SJSA1 (cell line): ENCODE measurements around the gene PTPRU. TPM values are rescaled to one million over a fixed set of nuclear protein-coding genes. Genes with fewer than 3 reads are reported as not detected.

Source experiments
- DNase-seq, 2 experiments: peaks; one replicate each; pipeline ENCODE4 v3.0.0-alpha.2; 2015 to 2020; ENCODE audit warnings: low spot score in 2 of 2, low read depth in 1 of 2
- H3K27ac ChIP-seq: fragments of 250-450 bp; sonication (Bioruptor Pico); 2 replicates; pipeline ENCODE4 v1.5.1; 2020; ENCODE audit warnings: mild to moderate bottlenecking, moderate library complexity
- H3K27me3 ChIP-seq: fragments of 250-450 bp; sonication (Bioruptor Pico); replicated peaks from 2 replicates; pipeline ENCODE4 v1.5.1; 2020; ENCODE audit warnings: mild to moderate bottlenecking, moderate library complexity
- H3K36me3 ChIP-seq: fragments of 250-450 bp; sonication (Bioruptor Pico); 2 replicates; pipeline ENCODE4 v1.5.1; 2020; ENCODE audit warnings: mild to moderate bottlenecking
- H3K4me1 ChIP-seq: fragments of 250-450 bp; sonication (Bioruptor Pico); replicated peaks from 2 replicates; pipeline ENCODE4 v1.6.1; 2021; ENCODE audit warnings: mild to moderate bottlenecking
- H3K4me3 ChIP-seq: fragments of 250-450 bp; sonication (Bioruptor Pico); 2 replicates; pipeline ENCODE4 v1.5.1; 2020; ENCODE audit warnings: mild to moderate bottlenecking
- H3K9me3 ChIP-seq: fragments of 250-450 bp; sonication (Bioruptor Pico); replicated peaks from 2 replicates; pipeline ENCODE4 v1.5.1; 2020; ENCODE audit warnings: mild to moderate bottlenecking
- total RNA-seq: library from RNA; depleted of rRNA; stranded (reverse); fragments of >200 nt; shearing (Covaris generic); gene quantifications from 2 replicates; pipeline ENCODE4 v1.2.3, GENCODE V29; 2014

Gene PTPRU
- total RNA-seq, 1 experiment from 2014 or later: 16.8 TPM

GRCh38 chr1:29346576-29346975, 110.3 kb downstream of the PTPRU start:
- Histone ChIP-seq H3K4me1 (no peaks in the 10 kb centered on the region), H3K27me3 (peaks cover 12% of the 10 kb centered on the region), H3K9me3 (no peaks in the 10 kb centered on the region), H3K36me3 (no peaks in the 10 kb centered on the region), H3K27ac (no peak overlapping the region), H3K4me3 (no peak overlapping the region)
- no peak for DNase-seq

GRCh38 chr1:29349871-29350491, 113.7 kb downstream of the PTPRU start:
- no peaks in the 10 kb centered on the region for H3K36me3 ChIP-seq
- no peaks in the 10 kb centered on the region for H3K9me3 ChIP-seq
- no peak for DNase-seq
- no peaks in the 10 kb centered on the region for H3K4me1 ChIP-seq
- no peak overlapping the region for H3K4me3 ChIP-seq
- no peak overlapping the region for H3K27ac ChIP-seq
- H3K27me3 ChIP-seq: peaks cover 8% of the 10 kb centered on the region

GRCh38 chr1:29352719-29353420, 116.5 kb downstream of the PTPRU start:
- no peak for DNase-seq
- no peaks in the 10 kb centered on the region; the same call in none of the 2 replicates for H3K27me3 ChIP-seq
- no peak overlapping the region for H3K4me3 ChIP-seq
- H3K4me1 ChIP-seq: no peaks in the 10 kb centered on the region
- H3K27ac ChIP-seq: no peak overlapping the region
- H3K36me3 ChIP-seq: no peaks in the 10 kb centered on the region
- no peaks in the 10 kb centered on the region for H3K9me3 ChIP-seq

- DNase-seq: no peak
- H3K27ac ChIP-seq: no peak overlapping the region
- no peaks in the 10 kb centered on the region for H3K9me3 ChIP-seq
- H3K36me3 ChIP-seq: no peaks in the 10 kb centered on the region
- peaks cover 7% of the 10 kb centered on the region for H3K27me3 ChIP-seq
- H3K4me3 ChIP-seq: no peak overlapping the region
- H3K4me1 ChIP-seq: no peaks in the 10 kb centered on the region
These were observed 118.3 kb downstream of the PTPRU start for GRCh38 chr1:29354511-29355098.

GRCh38 chr1:29355375-29355774, 119.1 kb downstream of the PTPRU start:
- Histone ChIP-seq H3K27ac (no peak overlapping the region), H3K36me3 (no peaks in the 10 kb centered on the region), H3K4me3 (no peak overlapping the region), H3K9me3 (no peaks in the 10 kb centered on the region), H3K27me3 (peaks cover 8% of the 10 kb centered on the region), H3K4me1 (no peaks in the 10 kb centered on the region)
- no peak for DNase-seq

- no peaks in the 10 kb centered on the region for H3K36me3 ChIP-seq
- peaks cover 13% of the 10 kb centered on the region for H3K27me3 ChIP-seq
- no peak overlapping the region for H3K4me3 ChIP-seq
- H3K9me3 ChIP-seq: no peaks in the 10 kb centered on the region
- H3K4me1 ChIP-seq: no peaks in the 10 kb centered on the region
- no peak overlapping the region for H3K27ac ChIP-seq
- DNase-seq: no peak
These were observed 120.3 kb downstream of the PTPRU start for GRCh38 chr1:29356663-29357062.

GRCh38 chr1:29357452-29357851, 121.1 kb downstream of the PTPRU start:
- no peaks in the 10 kb centered on the region for H3K4me1 ChIP-seq
- no peaks in the 10 kb centered on the region for H3K9me3 ChIP-seq
- no peak overlapping the region for H3K27ac ChIP-seq
- H3K27me3 ChIP-seq: peaks cover 13% of the 10 kb centered on the region
- H3K4me3 ChIP-seq: no peak overlapping the region
- no peak for DNase-seq
- no peaks in the 10 kb centered on the region for H3K36me3 ChIP-seq

GRCh38 chr1:29358183-29358582, 121.9 kb downstream of the PTPRU start:
- Histone ChIP-seq H3K9me3 (no peaks in the 10 kb centered on the region), H3K4me3 (no peak overlapping the region), H3K27ac (no peak overlapping the region), H3K4me1 (no peaks in the 10 kb centered on the region), H3K27me3 (peaks cover 13% of the 10 kb centered on the region), H3K36me3 (no peaks in the 10 kb centered on the region)
- no peak for DNase-seq

- H3K36me3 ChIP-seq: no peaks in the 10 kb centered on the region
- no peak overlapping the region for H3K4me3 ChIP-seq
- H3K27ac ChIP-seq: no peak overlapping the region
- H3K27me3 ChIP-seq: peaks cover 13% of the 10 kb centered on the region
- H3K9me3 ChIP-seq: no peaks in the 10 kb centered on the region
- no peak for DNase-seq
- H3K4me1 ChIP-seq: no peaks in the 10 kb centered on the region
These were observed 124.4 kb downstream of the PTPRU start for GRCh38 chr1:29360768-29361167.

- H3K4me3 ChIP-seq: no peak overlapping the region
- no peaks in the 10 kb centered on the region for H3K4me1 ChIP-seq
- H3K27me3 ChIP-seq: peaks cover 13% of the 10 kb centered on the region
- no peaks in the 10 kb centered on the region for H3K36me3 ChIP-seq
- no peak overlapping the region for H3K27ac ChIP-seq
- H3K9me3 ChIP-seq: no peaks in the 10 kb centered on the region
- DNase-seq: no peak
These were observed 125.4 kb downstream of the PTPRU start for GRCh38 chr1:29361686-29362085.

- Histone ChIP-seq H3K4me1 (no peaks in the 10 kb centered on the region), H3K27me3 (peaks cover 13% of the 10 kb centered on the region), H3K9me3 (no peaks in the 10 kb centered on the region), H3K36me3 (no peaks in the 10 kb centered on the region), H3K27ac (no peak overlapping the region), H3K4me3 (no peak overlapping the region)
- peak in 1 of 2 experiments; percentile 20 for DNase-seq
These were observed 125.8 kb downstream of the PTPRU start for GRCh38 chr1:29362116-29362515.

- Histone ChIP-seq H3K27ac (no peak overlapping the region), H3K36me3 (no peaks in the 10 kb centered on the region), H3K9me3 (no peaks in the 10 kb centered on the region), H3K4me1 (no peaks in the 10 kb centered on the region), H3K4me3 (no peak overlapping the region), H3K27me3 (peaks cover 13% of the 10 kb centered on the region)
- DNase-seq: peak in 1 of 2 experiments; percentile 26
These were observed 126.4 kb downstream of the PTPRU start for GRCh38 chr1:29362764-29363163.

GRCh38 chr1:29363536-29363935, 127.2 kb downstream of the PTPRU start:
- no peak for DNase-seq
- Histone ChIP-seq H3K27me3 (peaks cover 12% of the 10 kb centered on the region), H3K4me1 (no peaks in the 10 kb centered on the region), H3K9me3 (no peaks in the 10 kb centered on the region), H3K4me3 (no peak overlapping the region), H3K27ac (no peak overlapping the region), H3K36me3 (no peaks in the 10 kb centered on the region)

- no peak overlapping the region for H3K27ac ChIP-seq
These were observed 127.9 kb downstream of the PTPRU start for GRCh38 chr1:29364101-29364678.

More at GRCh38 chr1:29364101-29364678, 127.9 kb downstream of the PTPRU start:
- no peaks in the 10 kb centered on the region for H3K4me1 ChIP-seq
- no peaks in the 10 kb centered on the region for H3K9me3 ChIP-seq
- H3K4me3 ChIP-seq: no peak overlapping the region
- DNase-seq: no peak
- peaks cover 6% of the 10 kb centered on the region for H3K27me3 ChIP-seq
- no peaks in the 10 kb centered on the region for H3K36me3 ChIP-seq
